ENCODE data around the gene TDRKH.
A peak's percentile ranks its signal among the peaks of the same experiment; 100 is the strongest.

TDRKH gene, protein sequence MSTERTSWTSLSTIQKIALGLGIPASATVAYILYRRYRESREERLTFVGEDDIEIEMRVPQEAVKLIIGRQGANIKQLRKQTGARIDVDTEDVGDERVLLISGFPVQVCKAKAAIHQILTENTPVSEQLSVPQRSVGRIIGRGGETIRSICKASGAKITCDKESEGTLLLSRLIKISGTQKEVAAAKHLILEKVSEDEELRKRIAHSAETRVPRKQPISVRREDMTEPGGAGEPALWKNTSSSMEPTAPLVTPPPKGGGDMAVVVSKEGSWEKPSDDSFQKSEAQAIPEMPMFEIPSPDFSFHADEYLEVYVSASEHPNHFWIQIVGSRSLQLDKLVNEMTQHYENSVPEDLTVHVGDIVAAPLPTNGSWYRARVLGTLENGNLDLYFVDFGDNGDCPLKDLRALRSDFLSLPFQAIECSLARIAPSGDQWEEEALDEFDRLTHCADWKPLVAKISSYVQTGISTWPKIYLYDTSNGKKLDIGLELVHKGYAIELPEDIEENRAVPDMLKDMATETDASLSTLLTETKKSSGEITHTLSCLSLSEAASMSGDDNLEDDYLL

DNA sequence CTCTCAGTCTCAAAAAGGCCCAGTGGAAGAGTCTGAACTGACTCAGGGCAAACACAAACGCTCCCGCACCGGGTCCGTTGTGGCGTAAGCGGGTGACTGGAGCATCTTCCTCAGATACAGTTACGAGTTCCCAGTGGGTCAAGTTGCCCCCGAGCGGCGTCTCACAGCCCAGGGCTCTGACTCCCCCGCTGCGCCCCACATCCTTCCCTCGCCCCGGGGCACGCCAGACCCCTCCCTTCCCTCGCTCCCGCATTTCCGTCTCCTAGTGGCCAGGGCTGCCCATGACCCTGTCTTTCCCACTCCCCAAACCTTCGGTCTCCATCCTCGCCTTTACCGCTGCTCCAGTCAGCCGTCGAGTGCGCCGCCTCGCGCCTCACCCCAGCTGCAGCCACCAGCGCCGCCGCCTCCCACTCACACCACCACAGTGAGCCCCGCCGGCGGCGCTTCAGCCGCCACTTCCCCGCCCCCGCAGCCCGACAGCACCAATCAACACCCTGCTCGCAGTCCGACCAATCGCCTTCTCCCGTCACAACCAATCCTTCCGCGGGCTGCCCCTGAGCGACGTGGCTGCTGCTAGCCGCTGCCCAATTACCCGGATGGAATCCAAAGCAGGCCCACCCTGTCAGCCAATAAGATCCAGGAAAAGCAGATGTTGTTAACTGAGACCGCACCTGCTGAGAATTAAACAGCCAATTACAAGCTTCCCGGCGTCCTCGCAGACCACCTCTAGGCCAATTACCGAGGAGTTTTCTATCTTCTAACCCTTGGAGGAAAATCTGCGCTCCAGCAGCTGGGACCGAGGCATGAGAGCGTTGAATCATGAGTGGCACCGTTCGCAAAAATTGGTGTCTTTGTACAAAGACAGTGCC, at the start of gene TDRKH:
TDRKH (minus strand) TSS at position 430 of the 869 bp plus-strand sequence. CDS start 7,478 bp downstream, outside the sequence.
- peak within 1 kb of the TSS; percentile 91 for H3K27ac Mint-ChIP-seq
- peak within 1 kb of the TSS; percentile 95 for H3K4me3 Mint-ChIP-seq
- H3K27me3 Mint-ChIP-seq: no peaks in the 10 kb centered on the region
- H3K9me3 Mint-ChIP-seq: no peaks in the 10 kb centered on the region
- ATAC-seq (ENCODE audit: low read depth) (peak; percentile 91), DNase-seq (ENCODE audit: low spot score in 2 of 2) (peak; percentile 88 to 96)
- peaks cover 3% of the 10 kb centered on the region for H3K36me3 Mint-ChIP-seq
- peaks cover 7% of the 10 kb centered on the region for H3K4me1 Mint-ChIP-seq

DNA sequence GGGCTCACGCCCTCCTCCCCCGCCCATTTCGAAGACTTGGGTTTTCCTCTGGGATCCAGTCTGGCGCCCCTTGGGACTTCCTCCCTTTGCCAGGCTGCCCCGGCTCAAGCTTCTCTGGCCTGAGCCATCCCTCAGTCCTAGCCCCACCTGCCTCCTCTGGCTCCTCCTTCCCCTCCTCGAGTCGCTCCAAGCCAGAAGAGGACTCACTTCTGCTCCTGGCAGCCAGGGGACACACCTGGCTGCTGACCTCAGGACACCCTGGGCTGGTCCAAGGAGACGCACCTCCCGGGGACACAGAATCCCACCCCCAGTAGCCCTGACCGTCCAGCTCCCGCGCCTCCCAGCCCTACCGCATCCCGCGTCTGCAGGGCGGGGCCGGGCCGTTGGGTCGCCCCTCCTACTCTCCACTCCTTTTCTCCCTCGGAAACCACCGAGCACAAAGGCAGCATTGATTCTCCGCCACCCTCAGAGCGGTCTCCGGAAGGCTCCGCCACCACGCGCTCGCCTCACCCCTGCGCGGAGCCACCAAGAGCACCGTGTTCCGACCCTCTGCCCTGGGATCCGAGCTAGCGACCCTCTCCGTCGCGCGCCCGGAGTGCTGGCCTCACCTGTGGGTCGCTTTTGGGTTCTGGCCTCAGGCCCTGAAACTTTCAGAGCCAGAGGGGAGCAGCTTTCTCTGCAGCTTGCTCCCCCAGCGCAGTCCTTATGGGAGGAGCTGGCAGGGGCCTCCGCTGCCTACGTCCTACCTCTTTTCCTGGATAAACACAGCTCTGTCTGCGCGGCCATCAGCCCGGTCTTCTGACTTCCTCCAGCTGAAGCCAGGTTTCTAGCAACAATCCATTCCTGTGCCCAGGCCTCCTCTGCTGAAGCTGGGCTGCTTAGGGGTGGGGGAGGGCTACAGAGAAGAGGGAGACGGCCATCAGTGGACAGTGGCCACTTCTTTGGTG, 49.4 kb upstream of the TDRKH start, which contains the start of gene C2CD4D:
C2CD4D (minus strand) TSS at position 364 of the 947 bp plus-strand sequence. CDS start 831 bp downstream, outside the sequence.
- peaks cover 9% of the 10 kb centered on the region for H3K27me3 Mint-ChIP-seq
- no peaks in the 10 kb centered on the region for H3K9me3 Mint-ChIP-seq
- H3K4me3 Mint-ChIP-seq: peak within 1 kb of the TSS; percentile 75
- DNase-seq (ENCODE audit: low spot score in 2 of 2) (peak; percentile 45 to 52), ATAC-seq (ENCODE audit: low read depth) (peak; percentile 63)
- peaks cover 21% of the 10 kb centered on the region for H3K4me1 Mint-ChIP-seq
- H3K36me3 Mint-ChIP-seq: no peaks in the 10 kb centered on the region
- peak within 1 kb of the TSS; percentile 31 for H3K27ac Mint-ChIP-seq

DNA sequence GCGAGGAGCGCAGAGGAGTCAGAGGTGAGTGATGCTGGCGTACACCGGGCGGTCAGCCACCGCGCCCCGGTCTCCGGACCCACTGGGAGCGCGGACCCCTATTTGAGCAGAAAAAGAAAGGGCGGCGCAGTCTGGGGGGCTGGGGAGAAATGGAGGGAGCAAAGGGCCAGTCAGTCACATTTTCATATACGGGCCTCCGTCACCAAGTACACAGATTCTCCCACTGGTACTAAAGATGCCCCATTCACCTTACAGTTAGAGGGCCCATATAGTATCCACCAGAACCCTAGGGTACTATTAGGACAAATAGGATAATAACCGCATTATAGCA, 48.7 kb upstream of the TDRKH start:
- Mint-ChIP-seq H3K4me1 (peaks cover 17% of the 10 kb centered on the region), H3K9me3 (no peaks in the 10 kb centered on the region), H3K27me3 (peaks cover 9% of the 10 kb centered on the region), H3K36me3 (no peaks in the 10 kb centered on the region), H3K4me3 (peak overlapping the region; percentile 75), H3K27ac (no peak overlapping the region)
- DNase-seq (ENCODE audit: low spot score in 2 of 2) (no peak), ATAC-seq (ENCODE audit: low read depth) (no peak)

GRCh38 chr1:151838222-151839081, 48.2 kb upstream of the TDRKH start:
- peak; percentile 50 for ATAC-seq (ENCODE audit: low read depth)
- H3K36me3 Mint-ChIP-seq: no peaks in the 10 kb centered on the region
- H3K4me3 Mint-ChIP-seq: peak overlapping the region; percentile 75
- H3K27ac Mint-ChIP-seq: no peak overlapping the region
- H3K27me3 Mint-ChIP-seq: peaks cover 9% of the 10 kb centered on the region
- peak in 1 of 2 donors; percentile 48 for DNase-seq (ENCODE audit: low spot score in 2 of 2)
- H3K4me1 Mint-ChIP-seq: peaks cover 17% of the 10 kb centered on the region
- H3K9me3 Mint-ChIP-seq: no peaks in the 10 kb centered on the region

DNA sequence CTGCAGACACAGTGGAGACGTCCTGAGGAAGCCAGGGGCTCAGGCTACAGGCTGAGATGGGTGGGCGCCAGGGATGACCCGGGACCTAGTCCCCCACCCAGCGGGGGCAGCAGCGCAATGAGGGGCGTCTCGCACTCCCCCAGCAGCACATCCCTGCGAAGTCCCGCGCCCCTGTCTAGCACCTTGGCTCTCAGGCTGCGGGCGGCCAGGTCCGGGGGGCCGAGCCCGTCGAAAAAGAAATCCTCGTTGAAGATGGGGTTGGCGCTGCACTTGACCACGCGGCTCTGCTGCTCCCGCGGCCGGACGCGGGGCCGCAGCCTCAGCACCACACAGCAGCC, 47.6 kb upstream of the TDRKH start:
- DNase-seq (ENCODE audit: low spot score in 2 of 2) (no peak), ATAC-seq (ENCODE audit: low read depth) (no peak)
- no peaks in the 10 kb centered on the region for H3K36me3 Mint-ChIP-seq

DNA sequence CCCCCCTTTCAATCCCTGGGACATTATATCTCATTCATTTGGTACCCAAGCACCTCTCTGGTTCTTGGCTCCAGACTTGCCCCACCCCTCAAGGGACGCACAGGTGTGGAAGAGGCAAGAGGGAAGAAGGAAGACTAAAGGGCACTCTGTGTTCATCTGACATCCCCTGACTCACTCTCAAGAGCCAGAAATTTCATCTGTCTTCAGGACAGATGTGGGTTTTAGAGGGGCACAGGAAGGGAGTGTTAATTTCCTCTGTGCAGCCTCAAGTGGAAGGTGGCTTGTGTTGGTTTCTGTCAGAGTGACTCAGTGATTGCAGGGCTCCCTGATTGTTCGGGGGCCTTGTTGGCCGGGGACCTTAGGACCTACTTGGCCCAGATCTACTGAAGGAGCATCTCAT, 46.9 kb upstream of the TDRKH start:
- Mint-ChIP-seq H3K36me3 (no peaks in the 10 kb centered on the region), H3K4me3 (peak overlapping the region; percentile 88), H3K27ac (peak overlapping the region; percentile 6), H3K9me3 (no peaks in the 10 kb centered on the region), H3K4me1 (peaks cover 17% of the 10 kb centered on the region), H3K27me3 (peaks cover 12% of the 10 kb centered on the region)
- no peak for ATAC-seq (ENCODE audit: low read depth)
- DNase-seq (ENCODE audit: low spot score in 2 of 2): no peak

More for the DNA sequence above, 47.6 kb upstream of the TDRKH start:
- peak overlapping the region; percentile 6 for H3K27ac Mint-ChIP-seq
- no peaks in the 10 kb centered on the region for H3K9me3 Mint-ChIP-seq
- peak overlapping the region; percentile 88 for H3K4me3 Mint-ChIP-seq
- peaks cover 9% of the 10 kb centered on the region for H3K27me3 Mint-ChIP-seq
- peaks cover 17% of the 10 kb centered on the region for H3K4me1 Mint-ChIP-seq

GRCh38 chr1:151835596-151835995, 45.3 kb upstream of the TDRKH start:
- Mint-ChIP-seq H3K27ac (no peak overlapping the region), H3K36me3 (no peaks in the 10 kb centered on the region), H3K27me3 (peaks cover 13% of the 10 kb centered on the region), H3K4me1 (peaks cover 17% of the 10 kb centered on the region), H3K9me3 (no peaks in the 10 kb centered on the region), H3K4me3 (no peak overlapping the region)
- no peak for ATAC-seq (ENCODE audit: low read depth)
- no peak for DNase-seq (ENCODE audit: low spot score in 2 of 2)

GRCh38 chr1:151834239-151834638, 43.9 kb upstream of the TDRKH start:
- Mint-ChIP-seq H3K4me3 (no peak overlapping the region), H3K4me1 (peaks cover 16% of the 10 kb centered on the region), H3K27ac (no peak overlapping the region), H3K36me3 (no peaks in the 10 kb centered on the region), H3K9me3 (no peaks in the 10 kb centered on the region), H3K27me3 (peaks cover 19% of the 10 kb centered on the region)
- ATAC-seq (ENCODE audit: low read depth): no peak
- DNase-seq (ENCODE audit: low spot score in 2 of 2): no peak

GRCh38 chr1:151833172-151833900, 43.0 kb upstream of the TDRKH start:
- ATAC-seq (ENCODE audit: low read depth) (no peak), DNase-seq (ENCODE audit: low spot score in 2 of 2) (no peak)
- Mint-ChIP-seq H3K27ac (no peak overlapping the region), H3K27me3 (peaks cover 22% of the 10 kb centered on the region), H3K36me3 (no peaks in the 10 kb centered on the region), H3K4me3 (no peak overlapping the region), H3K9me3 (no peaks in the 10 kb centered on the region), H3K4me1 (peaks cover 20% of the 10 kb centered on the region)

- Mint-ChIP-seq H3K27me3 (peaks cover 26% of the 10 kb centered on the region), H3K27ac (no peak overlapping the region), H3K9me3 (no peaks in the 10 kb centered on the region), H3K4me3 (no peak overlapping the region), H3K4me1 (peaks cover 16% of the 10 kb centered on the region), H3K36me3 (no peaks in the 10 kb centered on the region)
- ATAC-seq (ENCODE audit: low read depth): no peak
- no peak for DNase-seq (ENCODE audit: low spot score in 2 of 2)
Observed at GRCh38 chr1:151832318-151832980, 42.1 kb upstream of the TDRKH start.

- peaks cover 13% of the 10 kb centered on the region for H3K4me1 Mint-ChIP-seq
- no peak within 1 kb of the TSS for H3K27ac Mint-ChIP-seq
- DNase-seq (ENCODE audit: low spot score in 2 of 2) (no peak), ATAC-seq (ENCODE audit: low read depth) (no peak)
- H3K9me3 Mint-ChIP-seq: no peaks in the 10 kb centered on the region
- no peak within 1 kb of the TSS for H3K4me3 Mint-ChIP-seq
- peaks cover 21% of the 10 kb centered on the region for H3K27me3 Mint-ChIP-seq
- H3K36me3 Mint-ChIP-seq: no peaks in the 10 kb centered on the region
Observed at GRCh38 chr1:151831605-151832004, 41.3 kb upstream of the TDRKH start, which contains the start of gene RORC. RORC (minus strand) TSS chr1:151831802; CDS start chr1:151831764, 38 bp downstream.

GRCh38 chr1:151831256-151831591, 40.9 kb upstream of the TDRKH start:
- Mint-ChIP-seq H3K36me3 (no peaks in the 10 kb centered on the region), H3K4me1 (peaks cover 10% of the 10 kb centered on the region), H3K27ac (no peak overlapping the region), H3K27me3 (peaks cover 22% of the 10 kb centered on the region), H3K4me3 (no peak overlapping the region), H3K9me3 (no peaks in the 10 kb centered on the region)
- DNase-seq (ENCODE audit: low spot score in 2 of 2) (no peak), ATAC-seq (ENCODE audit: low read depth) (no peak)

Data from memory B cell (primary cell).